ENCODE results near the gene EPHA10.
"Not testable (repeated sequence)": the region's sequence is repeated elsewhere in the genome, so short reads cannot be mapped to it uniquely, and the experiment has no call there.

Gene EPHA10

DNA sequence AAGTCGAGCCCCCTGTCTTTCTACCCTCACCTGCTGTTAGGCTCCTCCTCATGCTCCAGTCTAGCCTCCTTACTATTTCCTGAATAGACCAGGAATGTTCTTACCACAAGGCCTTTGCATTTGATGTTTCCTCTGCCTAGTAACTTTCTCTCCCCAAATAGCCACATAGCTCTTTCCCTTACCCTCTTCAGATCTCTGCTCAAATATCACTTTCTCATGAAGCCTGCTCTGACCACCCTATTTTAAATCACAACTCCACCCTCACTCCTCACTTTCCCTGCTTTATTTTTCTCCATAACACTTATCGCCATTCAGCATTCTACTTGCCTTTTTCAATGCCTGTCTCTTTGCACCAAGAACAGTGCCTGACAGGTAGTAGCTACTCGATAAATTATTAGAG, 79.2 kb downstream of the EPHA10 start:
- H3K4me3 ChIP-seq (ENCODE audit: low read depth, low read length), result no peak overlapping the region
- TF ChIP-seq, protein P1, sequence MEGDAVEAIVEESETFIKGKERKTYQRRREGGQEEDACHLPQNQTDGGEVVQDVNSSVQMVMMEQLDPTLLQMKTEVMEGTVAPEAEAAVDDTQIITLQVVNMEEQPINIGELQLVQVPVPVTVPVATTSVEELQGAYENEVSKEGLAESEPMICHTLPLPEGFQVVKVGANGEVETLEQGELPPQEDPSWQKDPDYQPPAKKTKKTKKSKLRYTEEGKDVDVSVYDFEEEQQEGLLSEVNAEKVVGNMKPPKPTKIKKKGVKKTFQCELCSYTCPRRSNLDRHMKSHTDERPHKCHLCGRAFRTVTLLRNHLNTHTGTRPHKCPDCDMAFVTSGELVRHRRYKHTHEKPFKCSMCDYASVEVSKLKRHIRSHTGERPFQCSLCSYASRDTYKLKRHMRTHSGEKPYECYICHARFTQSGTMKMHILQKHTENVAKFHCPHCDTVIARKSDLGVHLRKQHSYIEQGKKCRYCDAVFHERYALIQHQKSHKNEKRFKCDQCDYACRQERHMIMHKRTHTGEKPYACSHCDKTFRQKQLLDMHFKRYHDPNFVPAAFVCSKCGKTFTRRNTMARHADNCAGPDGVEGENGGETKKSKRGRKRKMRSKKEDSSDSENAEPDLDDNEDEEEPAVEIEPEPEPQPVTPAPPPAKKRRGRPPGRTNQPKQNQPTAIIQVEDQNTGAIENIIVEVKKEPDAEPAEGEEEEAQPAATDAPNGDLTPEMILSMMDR (IDR thresholded peaks at IDR 0.05; ENCODE audit: insufficient read depth, low read depth, low read length, missing control alignments), result no peak
- DNase-seq (ENCODE audit: low read depth), result no peak

DNA sequence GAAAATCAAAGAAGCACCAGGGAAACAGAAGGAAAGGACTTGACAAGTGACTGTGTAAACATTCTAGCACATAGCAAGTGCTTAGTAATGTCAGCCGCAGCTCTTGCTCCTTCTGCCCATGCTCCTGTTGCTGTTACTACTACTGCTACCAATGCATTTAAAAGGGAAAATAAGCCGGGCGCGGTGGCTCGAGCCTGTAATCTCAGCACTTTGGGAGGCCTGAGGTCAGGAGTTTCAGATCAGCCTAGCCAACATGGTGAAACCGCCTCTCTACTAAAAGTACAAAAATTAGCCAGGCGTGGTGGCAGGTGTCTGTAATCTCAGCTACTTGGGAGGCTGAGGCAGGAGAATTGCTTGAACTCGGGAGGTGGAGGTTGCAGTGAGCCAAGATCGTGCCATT, 80.7 kb downstream of the EPHA10 start:
- H3K4me3 ChIP-seq (ENCODE audit: low read depth, low read length); DNase-seq (ENCODE audit: low read depth): not testable (repeated sequence)

DNA sequence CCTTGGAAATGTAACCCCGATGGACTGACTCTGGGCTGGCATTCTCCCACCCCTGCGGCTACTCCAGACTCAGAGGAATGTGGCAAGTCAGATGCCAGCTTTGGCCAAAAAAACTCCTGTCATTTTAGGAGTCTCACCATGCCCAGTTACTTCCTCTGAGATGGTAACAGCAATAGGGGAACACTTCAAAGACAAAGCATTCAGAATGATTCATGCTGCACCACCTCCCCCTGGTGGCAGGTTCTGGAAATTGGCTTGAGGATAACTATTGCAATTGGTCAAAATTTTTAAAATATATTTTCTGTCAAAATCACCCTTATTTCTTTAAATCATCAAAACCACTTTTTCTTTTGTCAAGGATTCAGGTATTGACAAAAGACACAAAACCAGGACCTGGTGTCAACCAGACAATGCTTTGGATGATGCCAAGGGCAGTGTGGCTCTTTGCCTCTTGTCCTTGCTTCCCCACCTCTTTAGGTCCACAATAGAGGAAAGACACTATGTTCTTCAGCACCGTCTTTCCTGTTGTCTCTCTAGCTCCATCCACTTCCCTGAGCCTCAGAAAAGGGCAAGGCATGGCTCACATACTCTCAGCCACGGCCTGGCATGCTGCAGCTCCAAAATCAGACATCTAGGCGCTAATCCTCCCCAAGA, 82.5 kb downstream of the EPHA10 start:
- peak; percentile 78 for DNase-seq (ENCODE audit: low read depth)
- TF ChIP-seq, protein P1 (IDR thresholded peaks at IDR 0.05; ENCODE audit: insufficient read depth, low read depth, low read length, missing control alignments), result peak; percentile 81

DNA sequence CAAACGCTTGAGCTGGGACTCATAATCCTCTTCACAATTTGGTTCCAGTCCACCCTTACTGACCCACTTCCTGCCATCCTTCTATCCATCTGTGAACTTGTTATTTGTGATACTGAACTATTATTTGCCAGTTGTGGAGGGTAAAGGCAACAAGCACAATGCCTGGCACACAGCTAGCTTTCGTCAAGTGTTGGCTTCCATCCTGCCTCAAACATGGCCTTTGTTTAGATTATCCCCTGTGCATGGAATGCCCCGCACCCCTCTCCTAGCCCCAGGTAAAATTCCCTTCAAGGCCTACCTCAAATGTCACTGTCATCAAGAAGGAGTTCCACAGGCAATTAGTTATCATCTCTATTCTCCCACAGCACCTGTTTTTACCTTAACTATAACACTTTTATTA, 84.0 kb downstream of the EPHA10 start:
- TF ChIP-seq, protein P1 (IDR thresholded peaks at IDR 0.05; ENCODE audit: insufficient read depth, low read depth, low read length, missing control alignments), result no peak
- no peak for DNase-seq (ENCODE audit: low read depth)
- no peak overlapping the region for H3K4me3 ChIP-seq (ENCODE audit: low read depth, low read length)

More for the DNA sequence above, 82.5 kb downstream of the EPHA10 start:
- H3K4me3 ChIP-seq (ENCODE audit: low read depth, low read length), result no peak overlapping the region

DNA sequence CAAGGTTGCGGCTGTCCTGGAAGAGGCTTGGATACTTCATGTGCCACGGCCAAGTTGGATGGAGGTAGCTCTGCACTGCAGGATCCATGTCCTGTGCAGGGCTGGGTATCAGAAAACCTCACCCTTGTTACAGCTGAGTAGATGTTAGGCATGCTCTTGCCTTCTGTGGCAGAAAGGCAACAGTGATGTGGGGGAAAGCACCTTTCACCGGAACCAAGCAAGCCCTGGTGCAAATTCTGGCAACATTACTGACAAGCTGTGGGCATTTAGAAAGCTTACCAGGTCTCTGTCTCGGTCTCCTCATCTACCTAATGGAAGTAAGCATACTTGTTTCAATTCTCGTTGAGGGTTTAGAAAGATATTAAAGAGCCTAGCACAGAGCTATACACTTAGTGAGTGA, 87.1 kb downstream of the EPHA10 start:
- TF ChIP-seq, protein P1 (IDR thresholded peaks at IDR 0.05; ENCODE audit: insufficient read depth, low read depth, low read length, missing control alignments), result no peak
- H3K4me3 ChIP-seq (ENCODE audit: low read depth, low read length), result no peak overlapping the region
- peak; percentile 34 for DNase-seq (ENCODE audit: low read depth)

DNA sequence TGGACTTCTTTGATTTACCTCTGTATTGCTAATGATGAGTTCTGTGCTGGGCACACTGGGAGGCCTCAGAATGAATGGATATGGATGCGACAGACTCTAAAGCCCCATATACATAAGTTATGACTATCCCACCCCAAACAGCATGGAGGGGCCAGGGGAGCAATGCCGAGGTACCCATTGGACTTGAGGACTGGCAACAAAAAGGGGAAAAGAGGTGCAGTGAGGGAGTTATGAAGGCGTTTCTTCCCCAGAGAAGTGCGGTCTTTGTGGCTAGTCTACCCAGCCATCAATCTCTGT, 87.8 kb downstream of the EPHA10 start:
- DNase-seq (ENCODE audit: low read depth), result no peak
- H3K4me3 ChIP-seq (ENCODE audit: low read depth, low read length), result no peak overlapping the region
- TF ChIP-seq, protein P1 (IDR thresholded peaks at IDR 0.05; ENCODE audit: insufficient read depth, low read depth, low read length, missing control alignments), result no peak

DNA sequence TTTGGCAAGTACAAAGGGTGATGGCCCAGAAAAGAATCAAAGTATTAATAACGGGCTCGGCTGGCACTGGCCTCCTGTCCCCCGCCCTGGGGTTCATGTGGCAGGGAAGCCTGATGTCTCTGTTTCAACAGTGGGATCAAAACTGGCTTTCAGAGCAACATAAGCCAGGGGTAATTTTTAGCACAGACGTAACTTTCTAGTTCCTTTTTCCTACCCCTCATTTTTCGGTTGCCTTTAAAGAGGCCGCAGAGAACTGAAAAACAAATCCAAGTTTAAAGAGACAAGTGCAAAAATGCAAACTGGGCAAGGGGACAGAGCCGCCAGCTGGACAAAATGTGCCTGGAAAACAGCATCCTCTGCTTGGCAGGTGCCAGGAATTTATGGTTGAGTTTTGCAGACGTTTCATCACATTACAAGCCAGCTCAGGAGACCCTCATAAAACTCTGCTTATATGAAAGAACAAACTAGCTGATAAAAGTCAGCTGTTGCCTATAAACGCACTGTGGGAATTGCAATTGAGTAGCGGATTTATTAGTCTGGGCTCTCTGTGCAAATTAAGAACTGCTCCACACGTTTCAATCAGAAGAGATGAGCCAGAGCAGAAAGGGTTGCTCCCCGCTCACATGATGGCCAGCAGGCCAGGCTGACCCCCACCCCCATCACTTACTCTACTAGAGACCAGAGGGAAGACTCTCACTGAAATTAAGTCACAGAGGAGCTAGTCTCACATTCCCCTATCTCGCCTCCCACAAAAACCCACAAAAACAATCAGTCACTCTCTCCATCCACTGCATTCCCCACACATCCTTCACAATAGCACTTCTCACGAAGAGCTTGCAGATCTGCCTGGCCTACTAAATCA, 88.4 kb downstream of the EPHA10 start:
- TF ChIP-seq, protein P1 (IDR thresholded peaks at IDR 0.05; ENCODE audit: insufficient read depth, low read depth, low read length, missing control alignments), result no peak
- peak; percentile 77 for DNase-seq (ENCODE audit: low read depth)
- peak overlapping the region; percentile 24 for H3K4me3 ChIP-seq (ENCODE audit: low read depth, low read length)
